ENCODE data around the gene TTC7B.
A peak's percentile ranks its signal among the peaks of the same experiment; 100 is the strongest.

TTC7B gene

DNA sequence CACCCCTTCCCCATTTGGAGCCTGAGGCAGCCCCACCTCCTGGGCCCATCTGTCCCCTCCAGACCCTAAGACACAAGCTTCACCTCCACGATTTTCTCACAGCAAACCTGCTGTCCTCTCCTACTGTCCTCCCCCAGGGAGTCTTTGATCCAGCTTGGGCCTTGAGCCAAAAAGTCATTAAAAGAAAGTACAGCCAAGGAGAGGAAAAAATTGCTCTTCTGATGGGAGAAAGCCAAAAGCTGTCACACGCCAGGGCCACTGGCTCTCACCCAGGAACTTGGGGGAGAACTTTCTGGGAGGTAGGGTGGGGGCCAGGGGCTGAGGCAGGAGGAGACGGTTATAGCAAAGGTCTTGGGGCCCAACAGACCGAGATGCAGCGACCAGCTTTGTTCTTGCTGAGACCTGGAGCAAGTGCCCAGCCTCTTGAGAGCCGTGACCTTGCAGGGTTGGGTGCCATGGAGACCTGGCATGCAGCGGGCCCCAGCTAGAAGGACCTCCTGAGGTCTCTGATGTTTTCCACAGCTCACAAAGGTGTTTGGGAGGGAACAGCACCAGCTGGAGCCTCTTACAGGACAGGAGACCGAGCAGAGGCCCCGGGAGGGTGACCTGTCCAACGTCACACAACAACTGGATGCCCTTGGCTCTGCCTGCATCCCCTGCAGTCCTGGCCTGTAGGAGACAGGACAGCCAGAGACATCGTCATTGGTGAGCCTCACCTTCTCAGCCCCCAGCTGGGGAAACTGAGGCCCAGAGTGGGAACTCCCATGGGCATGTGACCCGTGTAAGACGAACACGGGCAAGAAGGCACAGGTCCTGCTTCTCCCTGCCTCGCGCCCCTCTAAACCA lies 294.9 kb downstream of the TTC7B start:
- no peak for DNase-seq

DNA sequence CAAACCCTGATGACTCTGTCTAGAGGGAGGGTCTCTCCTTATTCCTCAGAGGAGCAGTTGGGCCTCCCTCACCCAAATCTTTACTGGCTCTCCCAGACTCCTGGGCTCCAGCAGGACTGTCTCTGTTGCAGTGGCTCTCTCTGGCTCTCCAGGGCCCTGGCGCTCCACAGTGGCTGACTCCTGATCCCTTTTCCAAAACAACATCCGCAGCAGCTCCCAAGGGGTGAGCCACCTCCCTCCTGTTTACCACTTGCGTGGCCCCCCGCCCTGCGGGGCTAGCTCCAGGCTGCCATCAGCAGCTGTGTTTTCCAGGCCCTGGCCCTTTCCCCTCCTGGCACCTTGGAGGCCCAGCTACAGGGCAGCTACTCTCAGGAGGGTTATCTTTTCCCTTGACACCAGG lies 295.9 kb downstream of the TTC7B start:
- DNase-seq, result no peak

DNA sequence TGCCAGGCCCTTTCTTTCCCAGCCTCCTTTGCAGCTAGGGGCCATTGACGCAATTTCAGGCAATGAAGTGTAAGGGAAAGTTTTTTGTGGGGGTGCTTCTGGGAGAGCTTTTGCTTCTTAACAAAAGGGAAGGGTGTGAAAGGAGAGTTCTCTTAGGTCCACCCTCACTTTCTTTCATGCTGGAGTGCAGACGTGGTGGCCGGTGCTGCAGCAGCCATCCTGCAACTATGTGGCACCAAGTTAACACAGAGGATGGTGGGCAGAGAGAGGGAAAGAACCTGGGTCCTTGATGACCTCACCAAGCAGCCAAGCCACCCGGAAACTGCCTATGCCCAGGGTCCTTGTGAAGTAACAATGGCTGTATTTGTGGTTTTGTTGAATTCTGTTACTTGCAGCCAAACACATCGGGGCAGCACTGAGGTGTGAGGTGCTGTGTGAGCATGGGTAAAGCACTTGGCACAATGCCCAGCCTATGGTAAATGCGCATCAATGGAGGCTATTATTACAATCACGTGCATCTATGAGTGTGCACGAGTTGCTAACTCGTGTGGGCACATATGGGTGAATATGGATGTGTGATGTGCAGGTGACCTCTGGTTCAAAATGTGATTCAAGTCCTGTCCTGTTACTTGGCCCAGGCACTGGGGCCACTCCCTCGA lies 296.8 kb downstream of the TTC7B start:
- no peak for DNase-seq

DNA sequence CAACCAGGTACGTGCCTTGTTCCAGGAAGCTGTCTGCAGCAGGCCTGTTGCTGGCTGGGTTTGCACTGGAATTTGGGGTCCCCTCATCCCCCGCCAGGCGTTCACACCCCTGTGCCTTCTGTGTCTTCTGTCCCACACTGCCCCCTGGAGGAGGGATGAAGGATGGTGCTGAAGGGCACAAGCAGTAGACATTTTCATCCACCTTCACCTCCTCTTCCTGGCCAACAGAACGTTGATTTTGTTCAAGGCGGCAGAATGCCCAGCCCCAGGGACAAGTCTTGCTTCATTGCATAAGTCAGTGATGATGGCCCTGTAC lies 297.3 kb downstream of the TTC7B start:
- peak; percentile 38 for DNase-seq

DNA sequence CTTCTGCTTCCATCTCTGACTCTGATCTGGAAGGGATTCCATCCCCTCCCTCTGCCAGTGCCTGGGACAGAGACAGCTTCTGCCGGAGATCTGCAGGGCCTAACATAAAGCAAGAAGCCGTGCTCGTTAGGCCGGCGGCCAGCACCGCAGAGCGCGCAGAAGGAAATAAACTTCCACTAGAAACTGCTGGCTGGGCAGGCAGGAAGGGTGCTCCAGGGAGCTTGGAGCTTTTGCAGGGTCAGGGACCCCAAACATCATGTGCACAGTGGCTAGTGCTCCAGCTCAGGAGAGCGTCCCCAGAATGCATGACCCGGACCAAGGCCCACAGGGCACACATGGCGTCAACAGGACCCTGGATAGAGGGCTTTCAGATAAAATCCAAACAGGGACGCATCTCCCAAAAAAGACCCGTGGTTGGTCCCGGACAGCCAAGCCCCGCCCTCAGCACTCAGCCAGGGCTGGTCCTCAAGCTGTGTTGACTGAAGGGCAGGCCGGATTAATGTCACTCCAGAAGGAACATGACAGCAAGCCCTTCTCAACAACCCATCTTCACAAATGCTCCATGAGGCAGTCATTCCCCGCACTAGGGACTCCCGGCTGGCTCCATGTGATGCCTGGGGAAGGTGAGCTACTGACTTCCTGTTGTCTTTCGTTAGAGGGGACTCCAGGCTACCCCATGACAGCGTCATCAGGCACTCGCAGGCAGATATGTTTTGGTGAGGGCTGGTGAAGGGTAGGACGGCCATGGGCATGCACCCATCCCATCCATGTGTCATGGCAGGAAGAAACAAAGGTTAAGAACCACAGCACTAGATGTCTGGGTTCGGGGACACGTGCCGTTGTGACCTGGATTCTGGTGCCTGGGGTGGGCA lies 297.9 kb downstream of the TTC7B start:
- no peak for DNase-seq

DNA sequence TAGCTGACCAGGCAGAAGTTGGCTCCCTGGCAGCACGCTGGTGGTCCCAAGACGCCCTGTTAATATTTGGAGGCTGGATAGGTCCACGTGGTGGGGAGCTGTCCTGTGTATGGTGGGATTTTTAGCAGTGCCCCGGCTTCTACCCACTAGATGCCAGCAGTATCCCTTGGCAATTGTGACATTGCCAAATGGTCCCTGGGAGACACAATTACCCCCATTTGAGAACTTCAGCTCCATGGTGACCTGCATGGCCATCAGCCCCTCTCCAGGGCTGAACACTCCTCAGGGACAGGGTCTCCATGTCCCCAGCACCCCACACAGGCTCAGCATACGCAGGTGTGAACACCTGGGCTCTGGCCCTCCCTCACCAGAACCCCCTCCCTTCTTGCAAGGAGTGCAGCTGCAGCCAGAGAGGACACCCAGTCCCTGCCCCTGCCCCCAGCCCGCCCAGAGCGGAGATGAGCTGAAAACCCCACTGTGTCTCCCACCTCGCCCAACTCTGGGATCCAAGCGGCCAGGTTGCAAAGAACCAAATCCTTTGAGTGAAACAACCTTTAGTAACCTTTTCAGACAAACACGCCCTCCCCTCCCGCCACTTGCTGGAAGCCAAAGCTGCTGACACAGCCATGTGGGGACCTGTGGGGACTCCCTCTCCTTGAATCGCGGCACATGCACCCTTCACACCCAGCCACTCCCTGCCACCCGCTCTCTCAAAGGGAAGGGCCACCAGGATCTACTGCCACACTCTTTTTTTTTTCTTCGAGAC lies 299.0 kb downstream of the TTC7B start:
- DNase-seq, result no peak

DNA sequence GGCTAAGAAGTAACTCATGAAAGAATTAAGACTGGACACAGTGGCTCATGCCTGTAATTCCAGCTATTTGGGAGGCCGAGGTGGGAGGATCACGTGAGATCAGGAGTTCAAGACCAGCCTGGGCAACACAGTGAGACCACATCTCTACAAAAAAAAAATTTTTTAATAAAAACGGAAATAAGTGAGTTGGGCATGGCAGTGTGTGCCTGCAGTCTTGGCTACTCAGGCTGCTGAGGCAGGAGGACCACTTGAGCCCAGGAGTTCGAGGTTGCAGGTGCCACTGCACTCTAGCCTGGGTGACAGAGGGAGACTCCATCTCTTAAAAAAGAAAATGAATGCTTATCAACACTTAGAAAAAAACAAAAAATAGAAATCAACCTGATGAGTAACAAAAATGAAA lies 301.7 kb downstream of the TTC7B start:
- DNase-seq, result no peak

DNA sequence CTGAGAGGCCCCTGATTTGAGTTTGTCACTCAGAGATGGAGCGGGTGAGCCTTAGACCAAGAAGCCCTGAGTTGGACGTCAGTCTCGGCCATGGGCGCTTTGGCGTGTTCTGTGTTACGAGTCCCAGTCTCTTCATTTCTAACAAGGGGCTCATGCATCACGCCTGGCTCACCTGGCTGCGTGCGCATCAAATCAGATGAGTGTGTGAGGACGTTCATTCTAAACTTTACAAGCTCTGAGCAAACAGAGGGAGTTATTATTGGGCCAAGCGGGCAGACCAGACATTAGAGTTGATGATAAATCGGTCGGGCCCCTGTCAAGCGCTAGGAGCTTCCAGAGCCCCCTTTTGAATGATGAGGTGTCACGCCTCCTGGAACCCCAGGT lies 302.2 kb downstream of the TTC7B start:
- no peak for DNase-seq

DNA sequence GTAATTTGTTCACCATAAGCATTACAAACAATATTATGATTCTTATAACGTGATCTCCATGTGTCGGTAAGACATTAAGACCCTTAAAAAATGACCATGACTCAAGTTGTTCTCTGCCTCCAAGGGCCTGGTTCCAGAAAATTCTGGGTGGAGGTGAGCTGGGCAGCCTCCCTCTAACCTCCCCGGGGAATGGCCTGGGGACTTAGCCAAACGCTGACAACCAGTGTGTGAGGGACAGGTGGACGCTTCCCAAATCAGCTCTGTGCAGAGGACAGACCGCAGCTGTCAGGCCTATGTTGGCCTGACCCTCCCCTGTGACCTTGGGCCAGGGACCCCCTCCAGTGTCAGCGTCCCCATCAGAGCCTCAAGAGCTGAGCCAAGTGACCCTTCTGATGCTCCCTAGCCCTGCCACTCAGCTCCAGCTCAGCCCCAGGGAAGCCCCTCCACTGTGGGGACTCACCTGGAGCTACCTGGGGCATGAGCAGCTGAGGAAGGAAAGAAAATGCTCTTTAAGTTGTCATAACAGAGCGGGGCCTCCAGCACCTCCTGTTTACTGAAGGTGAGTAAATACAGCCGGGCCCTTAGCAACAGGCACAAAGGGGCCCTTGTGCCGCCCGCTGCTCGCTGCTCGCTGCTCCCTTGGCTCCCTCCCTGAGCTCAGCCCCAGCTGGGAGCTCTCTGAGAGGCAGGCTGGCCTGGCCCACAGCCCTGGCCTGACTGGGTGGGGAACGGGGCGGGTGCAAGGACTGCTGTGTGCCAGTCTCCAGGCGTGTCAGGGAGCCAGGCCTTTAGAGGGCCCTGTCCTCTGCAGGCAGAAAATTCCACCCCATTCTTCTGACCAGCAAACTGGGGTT lies 302.8 kb downstream of the TTC7B start:
- no peak for DNase-seq

DNA sequence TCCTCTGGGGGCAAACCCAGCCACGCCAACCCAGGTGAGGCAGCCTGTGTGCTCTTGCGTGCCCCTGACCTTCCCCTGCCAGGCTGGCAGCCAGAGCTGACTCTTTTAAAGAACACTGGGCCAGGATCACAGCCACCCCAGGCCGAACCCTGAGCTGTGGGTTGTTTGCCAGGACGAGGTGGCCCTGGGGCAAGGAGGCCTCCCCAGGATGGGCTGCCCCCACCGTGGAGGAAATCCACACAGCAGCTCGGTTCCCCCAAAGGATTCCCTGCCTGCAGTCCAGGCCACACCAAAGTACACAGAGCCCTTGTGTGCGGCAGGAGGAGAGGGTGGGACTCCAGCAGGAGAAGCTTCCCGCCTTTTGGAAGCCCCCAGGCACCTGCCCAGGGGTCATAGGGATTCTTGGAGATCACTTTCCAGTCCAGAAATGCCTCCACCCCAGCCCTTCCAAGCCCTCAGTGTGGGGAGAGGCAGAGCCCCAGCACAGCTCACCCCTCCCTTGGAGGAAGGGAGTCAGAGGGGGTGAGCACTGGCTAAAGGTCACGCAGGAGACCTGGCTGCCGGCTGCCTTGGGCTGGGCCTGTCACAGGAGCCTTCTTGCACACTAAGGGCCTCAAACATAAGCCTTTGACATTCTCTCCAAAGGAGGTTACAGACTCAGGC lies 303.8 kb downstream of the TTC7B start:
- DNase-seq, result no peak

DNA sequence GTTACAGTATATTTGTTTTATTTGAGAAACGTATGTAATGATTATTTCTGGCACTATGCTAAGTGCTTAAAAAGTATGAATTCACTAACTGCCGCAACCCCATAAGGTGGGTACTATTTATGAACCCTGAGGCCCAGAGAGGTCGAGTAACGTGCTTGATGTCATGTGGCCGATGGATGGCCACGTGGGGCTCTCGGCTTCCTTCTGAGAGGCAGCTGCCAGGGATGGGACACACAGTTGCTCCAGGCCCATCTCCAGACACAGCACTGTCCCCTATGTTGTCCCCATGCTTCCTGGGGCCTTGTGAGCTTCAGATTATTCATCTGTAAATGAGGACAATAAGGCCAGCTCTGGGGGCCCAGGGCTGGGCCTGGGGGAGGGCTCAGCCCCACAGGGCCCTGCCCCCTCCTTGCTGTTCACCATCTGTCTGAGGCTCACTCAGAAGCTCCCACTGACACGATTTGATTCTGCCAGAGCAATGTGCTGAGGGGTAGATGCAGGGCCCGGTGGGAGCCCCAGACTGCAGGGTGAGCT lies 304.4 kb downstream of the TTC7B start:
- no peak for DNase-seq

DNA sequence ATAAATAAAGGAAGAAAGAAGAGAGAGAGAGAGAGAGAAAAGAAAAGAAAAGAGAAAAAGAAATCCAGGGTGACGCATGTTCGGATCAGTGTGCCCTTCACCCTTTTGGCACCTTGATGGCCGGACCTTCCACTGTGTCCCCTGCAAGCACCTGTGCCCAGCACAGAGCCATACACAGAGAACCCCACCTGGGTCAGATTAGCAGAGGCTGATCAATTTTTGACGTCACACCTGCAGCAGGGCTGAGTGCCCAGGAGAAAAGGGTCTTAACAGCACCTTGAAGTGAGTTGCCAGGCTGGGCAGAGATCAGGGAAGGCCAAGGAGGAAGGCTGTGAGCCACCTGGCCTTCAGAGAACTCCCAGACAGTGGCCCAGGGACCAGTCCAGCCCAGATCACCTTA lies 305.0 kb downstream of the TTC7B start:
- DNase-seq, result no peak

DNA sequence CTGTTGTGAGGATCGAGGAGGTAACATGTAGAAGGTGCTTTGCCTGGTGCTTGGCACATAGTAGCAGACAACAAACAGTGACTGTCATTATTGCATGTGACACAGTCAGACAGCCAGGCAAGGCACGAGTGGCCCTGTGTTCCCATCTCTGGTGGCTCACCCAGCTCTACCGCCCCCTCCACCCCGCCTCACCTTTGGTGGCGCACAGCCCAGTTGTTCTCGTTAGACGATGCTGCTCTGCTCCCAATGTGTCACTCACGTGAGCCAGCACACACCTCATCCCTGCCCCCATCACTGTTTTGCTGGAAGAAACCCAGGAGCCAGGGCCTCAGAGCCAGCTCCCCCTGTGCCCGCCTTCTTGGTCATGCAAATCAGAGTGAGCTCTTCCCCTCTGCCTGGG lies 306.1 kb downstream of the TTC7B start:
- no peak for DNase-seq

DNA sequence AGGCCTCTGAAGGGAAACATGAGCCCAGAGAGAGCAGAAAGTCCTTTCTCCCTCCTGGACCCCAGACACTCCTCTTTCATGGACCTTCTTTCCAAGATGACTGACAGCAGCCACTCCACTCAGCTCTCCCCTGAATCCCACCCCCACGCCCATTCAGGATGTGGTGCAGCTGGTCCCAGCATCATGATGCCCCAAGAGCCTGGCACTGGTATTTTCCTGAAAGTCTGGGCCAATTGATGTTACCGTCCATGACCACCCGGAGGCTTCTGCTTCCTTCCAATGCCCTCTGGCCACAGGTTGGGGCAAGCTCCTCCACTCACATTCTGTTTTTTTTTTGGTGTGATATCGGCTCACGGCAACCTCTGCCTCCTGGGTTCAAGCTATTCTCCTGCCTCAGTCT lies 306.8 kb downstream of the TTC7B start:
- DNase-seq, result no peak

DNA sequence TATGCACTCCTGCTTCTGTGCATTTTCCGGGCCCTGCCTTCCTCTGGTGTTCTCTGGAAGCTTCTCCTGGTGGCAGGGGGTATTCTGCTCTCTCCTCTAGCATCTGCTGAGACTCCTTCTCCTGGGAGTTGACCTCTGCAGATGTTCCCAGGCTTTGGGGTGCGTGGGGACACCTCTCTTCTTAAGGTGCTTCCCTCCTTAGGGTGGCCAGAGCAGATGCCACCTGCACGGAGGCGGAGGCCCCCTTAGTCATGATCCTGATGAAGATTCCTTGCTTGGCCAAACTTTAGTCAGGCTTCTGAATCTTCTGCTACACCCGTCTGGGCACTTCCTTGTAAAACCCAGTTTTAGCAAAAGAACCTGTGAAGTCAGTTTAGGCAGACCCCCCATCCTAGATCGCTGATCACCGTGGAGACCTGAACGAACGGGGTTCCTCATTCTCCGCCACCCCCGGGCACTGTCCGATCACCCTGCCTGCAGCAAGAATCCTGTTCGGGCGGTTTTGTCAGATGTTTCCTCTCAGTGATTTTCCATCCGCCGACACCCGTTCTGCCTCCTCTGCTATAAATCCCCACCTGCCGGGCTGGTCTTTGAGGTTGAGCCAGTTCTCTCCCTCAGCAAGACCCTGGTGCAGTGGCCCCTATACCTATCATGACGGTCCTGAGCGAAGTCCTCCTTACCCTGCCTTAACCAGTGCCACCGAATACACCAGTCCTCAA lies 307.5 kb downstream of the TTC7B start:
- DNase-seq, result no peak

DNA sequence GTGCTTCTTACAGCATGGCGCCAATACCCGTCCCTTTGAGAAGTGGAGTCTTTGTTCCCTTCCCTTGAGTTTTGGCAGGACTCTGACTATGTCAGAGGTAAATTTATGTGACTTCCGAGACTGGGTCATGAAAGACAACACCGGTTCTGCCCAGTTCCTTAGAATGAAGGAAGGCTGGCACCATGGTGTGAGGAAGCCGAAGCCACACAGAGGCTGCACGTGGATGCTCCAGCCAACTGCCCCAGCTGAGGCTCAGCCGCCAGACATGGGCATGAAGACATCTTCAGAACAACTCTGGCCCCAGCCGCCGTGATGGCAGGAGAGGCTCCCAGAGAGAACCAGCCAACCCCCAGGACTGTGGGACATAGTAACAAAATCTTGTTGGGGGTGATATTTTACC lies 308.2 kb downstream of the TTC7B start:
- no peak for DNase-seq

DNA sequence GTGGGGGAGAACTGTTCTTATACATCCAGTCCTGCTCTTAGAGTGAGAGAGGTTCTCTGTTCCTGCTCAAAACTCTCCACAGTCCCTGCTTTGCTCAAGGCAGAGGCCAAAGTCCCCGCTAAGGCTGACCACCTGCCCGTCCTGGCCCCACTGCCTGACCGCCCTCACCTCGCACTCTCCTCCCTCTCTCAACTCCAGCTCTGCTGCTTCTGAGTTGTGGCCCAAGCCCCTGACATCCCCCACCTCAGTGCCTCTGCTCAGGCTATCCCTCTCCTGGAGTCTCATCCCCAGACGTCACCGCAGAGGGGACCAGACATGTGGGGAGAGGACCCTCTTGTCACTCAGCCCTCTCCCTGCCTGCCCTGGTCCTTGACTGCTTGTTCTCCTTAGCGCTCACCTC lies 308.8 kb downstream of the TTC7B start:
- no peak for DNase-seq

DNA sequence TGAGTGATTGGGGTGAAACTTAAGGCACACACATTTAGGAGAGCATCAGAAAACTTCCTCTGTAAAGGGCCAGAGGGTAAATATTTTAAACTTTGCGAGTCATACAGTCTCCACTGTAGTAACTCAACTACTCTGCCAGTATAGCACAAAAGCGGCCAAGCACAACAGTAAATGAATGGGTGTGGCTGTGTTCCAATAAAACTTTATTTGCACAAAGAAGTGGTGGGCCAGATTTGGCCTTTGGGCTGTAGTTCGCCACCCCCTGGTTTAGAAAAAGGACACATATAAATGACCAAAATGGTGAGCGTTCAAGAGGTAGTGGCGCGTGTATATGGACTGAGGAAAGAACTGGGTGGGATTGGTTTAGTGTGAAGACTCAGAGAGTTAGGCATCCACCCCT lies 309.5 kb downstream of the TTC7B start:
- DNase-seq, result no peak

DNA sequence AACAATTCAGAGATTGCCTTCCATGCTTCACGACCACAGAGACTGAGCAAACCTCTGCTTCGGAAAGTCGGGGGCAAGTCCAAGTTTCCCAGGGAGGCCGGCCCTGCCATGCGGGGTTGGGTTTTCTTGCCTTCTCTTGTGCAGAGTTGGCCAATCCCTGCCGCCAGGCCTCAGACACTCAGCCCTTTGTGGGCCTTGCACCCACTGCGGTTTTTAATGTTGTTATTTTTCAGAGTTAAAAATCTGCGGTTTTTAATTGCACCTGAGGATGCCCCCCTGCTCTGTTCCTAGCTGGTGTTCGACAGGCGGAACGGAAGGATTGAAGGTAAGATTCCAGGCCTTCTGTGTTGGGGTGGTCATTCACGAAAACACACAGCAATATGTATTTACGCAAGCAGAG lies 310.7 kb downstream of the TTC7B start:
- no peak for DNase-seq

DNA sequence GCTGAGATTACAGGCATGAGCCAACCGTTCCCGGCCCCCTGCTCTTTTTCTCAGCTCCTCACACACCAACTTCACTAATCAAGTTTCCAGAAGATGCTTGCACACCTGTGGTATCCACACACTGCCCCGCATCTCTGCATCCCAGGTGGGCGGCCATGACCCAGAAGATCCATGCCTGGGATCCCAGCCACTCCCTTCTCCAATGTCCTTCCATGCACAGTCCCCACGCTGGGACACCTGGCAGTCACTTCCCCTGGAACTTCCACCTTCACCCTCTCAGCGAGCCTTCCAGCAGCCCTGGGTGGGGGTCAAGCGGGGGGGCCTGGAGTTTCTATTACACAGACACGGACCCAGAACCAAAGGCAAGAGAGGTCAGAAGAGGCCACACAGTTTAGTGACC lies 311.6 kb downstream of the TTC7B start:
- DNase-seq, result no peak

DNA sequence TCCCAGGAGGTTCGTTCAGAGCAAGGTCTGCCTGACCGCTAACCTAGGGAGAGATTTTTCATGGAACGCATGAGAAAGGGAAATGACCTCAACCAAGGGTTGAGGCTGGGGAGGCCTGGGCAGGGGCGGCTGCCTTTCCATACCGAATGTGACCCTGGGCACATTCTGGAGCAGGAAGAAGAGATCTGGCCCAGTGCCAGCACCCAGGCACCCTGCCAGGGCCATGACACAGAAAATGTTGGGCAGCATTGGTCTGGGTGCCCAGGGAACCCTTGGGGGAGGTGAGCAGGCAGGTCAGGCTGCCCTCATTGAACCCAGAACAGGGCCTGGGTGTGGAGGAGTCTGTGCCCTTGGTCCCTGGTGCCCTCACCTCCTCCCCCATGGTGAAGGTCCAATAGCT lies 312.6 kb downstream of the TTC7B start:
- DNase-seq, result no peak

Measured in activated naive CD4-positive, alpha-beta T cell treated with anti-CD3 and anti-CD28 coated beads, Interleukin-2, amount 50 U/mL, for 16 hours (primary cell).